T-helper 2 cell (primary cell): Measurements from ENCODE around the gene PLAGL2.
A peak's percentile ranks its signal among the peaks of the same experiment; 100 is the strongest.
"Not testable (repeated sequence)": the region's sequence is repeated elsewhere in the genome, so short reads cannot be mapped to it uniquely, and the experiment has no call there.

Experiments
- DNase-seq, 5 experiments: peaks; one replicate each; pipeline versions ENCODE4 v3.0.0 to v3.0.0-alpha.2; 2012 to 2022
- total RNA-seq, 2 donors: gene quantifications; one replicate each; lab custom pipeline; 2026; lab: John Stamatoyannopoulos, UW

The PLAGL2 gene, protein sequence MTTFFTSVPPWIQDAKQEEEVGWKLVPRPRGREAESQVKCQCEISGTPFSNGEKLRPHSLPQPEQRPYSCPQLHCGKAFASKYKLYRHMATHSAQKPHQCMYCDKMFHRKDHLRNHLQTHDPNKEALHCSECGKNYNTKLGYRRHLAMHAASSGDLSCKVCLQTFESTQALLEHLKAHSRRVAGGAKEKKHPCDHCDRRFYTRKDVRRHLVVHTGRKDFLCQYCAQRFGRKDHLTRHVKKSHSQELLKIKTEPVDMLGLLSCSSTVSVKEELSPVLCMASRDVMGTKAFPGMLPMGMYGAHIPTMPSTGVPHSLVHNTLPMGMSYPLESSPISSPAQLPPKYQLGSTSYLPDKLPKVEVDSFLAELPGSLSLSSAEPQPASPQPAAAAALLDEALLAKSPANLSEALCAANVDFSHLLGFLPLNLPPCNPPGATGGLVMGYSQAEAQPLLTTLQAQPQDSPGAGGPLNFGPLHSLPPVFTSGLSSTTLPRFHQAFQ
- total RNA-seq = 11.9 to 27.1 reads per million in 2 donors

GRCh38 chr20:32207626-32208498 lies at the start of gene PLAGL2, which contains the start of gene POFUT1:
PLAGL2 (minus strand) TSS chr20:32207743; CDS start chr20:32202178, 5,565 bp downstream.
POFUT1 (plus strand) TSS chr20:32207880; CDS start chr20:32207942, 62 bp downstream.
- DNase-seq = peak; percentile 78 to 94 (median 83)

GRCh38 chr20:32252189-32252588 lies 44.6 kb upstream of the PLAGL2 start:
- DNase-seq = peak in 4 of 5 experiments; percentile 6 to 81 (median 50)

GRCh38 chr20:32251470-32251869 lies 43.9 kb upstream of the PLAGL2 start:
- DNase-seq = no peak

DNA sequence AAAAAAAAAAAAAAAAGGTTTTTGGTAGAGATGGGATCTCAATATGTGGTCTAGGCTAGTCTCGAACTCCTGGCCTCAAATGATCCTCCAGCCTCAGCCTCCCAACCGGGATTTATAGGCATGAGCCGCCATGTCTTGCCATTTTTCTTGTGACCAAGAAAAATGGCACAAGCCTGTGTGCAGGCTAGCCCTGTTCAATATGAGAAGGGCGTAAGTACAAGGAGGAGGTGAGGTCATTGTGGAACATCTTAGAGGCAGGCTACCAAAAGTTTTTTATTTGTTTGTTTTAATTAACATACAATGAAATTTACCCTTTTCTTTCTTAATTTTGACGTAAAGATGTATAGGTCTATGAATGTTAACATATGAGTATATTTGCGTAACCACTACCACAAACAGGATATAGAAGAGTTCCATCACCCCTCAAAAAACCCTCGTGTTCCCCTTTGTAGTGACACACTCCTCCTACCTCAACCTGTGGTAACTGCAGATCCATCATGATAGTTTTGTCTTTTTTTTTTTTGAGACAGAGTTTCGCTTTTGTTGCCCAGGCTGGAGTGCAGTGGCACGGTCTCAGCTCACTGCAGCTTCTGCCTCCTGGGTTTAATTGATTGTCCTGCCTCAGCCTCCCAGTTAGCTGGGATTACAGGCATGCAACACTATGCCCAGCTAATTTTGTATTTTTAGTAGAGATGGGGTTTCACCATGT lies 41.6 kb upstream of the PLAGL2 start:
- DNase-seq = peak in 3 of 5 experiments; percentile 9 to 95 (median 78)

DNA sequence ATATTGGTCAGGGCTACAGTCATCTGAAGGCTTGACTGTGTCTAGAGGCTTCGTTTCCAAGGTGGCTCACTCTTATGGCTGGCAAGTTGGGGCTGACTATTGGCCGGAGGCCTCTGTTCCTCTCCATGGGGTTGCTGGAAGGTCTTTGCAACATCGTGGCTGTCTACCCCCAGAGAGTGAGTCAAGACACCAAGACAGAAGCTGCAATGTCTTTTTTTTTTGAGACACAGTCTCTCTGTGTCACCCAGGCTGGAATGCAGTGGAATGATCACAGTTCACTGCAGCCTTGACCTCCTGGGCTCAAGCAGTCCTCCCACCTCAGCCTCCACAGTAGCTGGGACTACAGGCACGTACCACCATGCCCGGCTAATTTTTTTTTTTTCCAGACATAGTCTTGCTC lies 40.5 kb upstream of the PLAGL2 start:
- no peak for DNase-seq

- not testable (repeated sequence) for DNase-seq
These were observed 38.7 kb upstream of the PLAGL2 start for GRCh38 chr20:32246208-32246607.

DNA sequence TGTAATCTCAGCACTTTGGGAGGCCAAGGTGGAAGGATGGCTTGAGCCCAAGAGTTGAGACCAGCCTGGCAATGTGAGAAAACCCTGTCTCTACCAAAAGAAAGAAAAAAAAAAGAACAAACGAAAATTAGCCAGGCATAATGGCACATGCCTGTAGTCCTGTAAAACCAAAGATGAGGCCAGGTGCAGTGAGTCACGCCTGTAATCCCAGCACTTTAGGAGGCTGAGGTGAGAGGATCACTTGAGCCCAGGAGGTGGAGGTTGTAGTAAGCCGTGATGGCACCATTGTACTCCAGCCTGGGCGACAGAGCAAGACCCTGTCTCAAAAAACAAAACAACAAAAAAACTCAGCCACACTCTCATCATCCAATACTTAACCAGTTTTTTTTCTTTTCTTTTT lies 37.4 kb upstream of the PLAGL2 start:
- DNase-seq = no peak

- DNase-seq = no peak
These were observed 36.7 kb upstream of the PLAGL2 start for GRCh38 chr20:32244150-32244823.

DNA sequence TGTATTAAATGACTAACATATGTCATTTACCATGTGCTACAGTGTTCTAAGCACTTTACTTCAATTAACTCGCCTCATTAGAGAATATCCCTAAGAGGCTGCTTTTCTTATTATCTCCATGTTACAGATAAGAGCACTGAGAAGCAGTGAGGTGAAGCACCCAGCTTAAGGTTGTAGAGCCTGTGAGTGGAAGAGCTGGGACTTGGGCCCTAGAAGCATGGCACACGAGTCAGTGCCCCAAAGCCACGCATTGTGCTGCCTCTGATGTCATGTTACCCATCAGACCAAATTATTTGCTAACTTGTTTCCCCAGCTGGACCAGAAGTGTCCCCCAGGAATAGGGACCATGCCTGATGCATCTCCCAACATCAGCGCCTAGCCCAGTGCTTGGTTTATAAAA lies 34.3 kb upstream of the PLAGL2 start:
- no peak for DNase-seq

- no peak for DNase-seq
These were observed 32.7 kb upstream of the PLAGL2 start for GRCh38 chr20:32240205-32240604.

- DNase-seq = no peak
These were observed 31.2 kb upstream of the PLAGL2 start for GRCh38 chr20:32238483-32239425.

GRCh38 chr20:32237419-32237818 lies 29.9 kb upstream of the PLAGL2 start:
- DNase-seq = no peak

DNA sequence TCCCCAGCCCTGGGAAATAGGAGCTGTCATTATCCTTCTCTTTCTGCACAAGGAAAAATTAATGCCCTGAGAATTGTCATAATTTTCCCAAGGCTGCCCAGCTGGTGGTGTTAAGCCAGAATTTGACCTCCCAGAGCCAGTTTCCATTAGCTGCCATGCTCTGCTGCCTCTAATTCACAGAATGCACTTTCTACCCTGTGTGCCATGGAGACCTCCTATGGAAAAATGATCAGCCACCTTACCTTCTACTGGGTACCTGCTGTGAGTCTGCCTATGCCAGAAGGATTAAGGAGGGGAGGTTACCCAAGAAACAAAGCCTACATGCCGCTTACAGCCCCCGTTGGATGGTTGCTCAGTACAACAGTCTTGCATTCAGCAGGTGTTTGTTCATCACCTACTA lies 29.3 kb upstream of the PLAGL2 start:
- no peak for DNase-seq

DNA sequence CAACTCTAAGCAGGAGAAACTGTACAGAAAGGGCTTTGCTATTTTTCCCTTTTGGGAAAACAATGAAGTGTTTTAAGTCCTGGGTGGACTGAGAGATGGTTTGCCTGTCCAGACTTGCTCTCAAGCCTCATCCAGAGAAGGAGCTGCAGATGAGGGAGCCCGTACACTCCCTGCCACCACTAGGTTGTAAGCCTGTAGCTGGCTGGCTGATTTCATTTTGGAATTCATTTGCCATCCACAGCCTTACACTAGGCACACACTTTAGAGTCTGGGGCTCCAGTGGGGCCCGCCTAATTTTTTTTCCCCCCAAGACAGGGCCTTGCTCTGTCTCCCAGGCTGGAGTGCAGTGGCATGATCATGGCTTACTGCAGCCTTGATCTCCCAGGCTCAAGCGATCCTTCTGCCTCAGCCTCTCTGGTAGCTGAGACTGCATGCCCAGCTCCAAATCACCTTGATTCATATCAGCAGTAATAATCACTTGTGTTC lies 28.5 kb upstream of the PLAGL2 start:
- DNase-seq = no peak

DNA sequence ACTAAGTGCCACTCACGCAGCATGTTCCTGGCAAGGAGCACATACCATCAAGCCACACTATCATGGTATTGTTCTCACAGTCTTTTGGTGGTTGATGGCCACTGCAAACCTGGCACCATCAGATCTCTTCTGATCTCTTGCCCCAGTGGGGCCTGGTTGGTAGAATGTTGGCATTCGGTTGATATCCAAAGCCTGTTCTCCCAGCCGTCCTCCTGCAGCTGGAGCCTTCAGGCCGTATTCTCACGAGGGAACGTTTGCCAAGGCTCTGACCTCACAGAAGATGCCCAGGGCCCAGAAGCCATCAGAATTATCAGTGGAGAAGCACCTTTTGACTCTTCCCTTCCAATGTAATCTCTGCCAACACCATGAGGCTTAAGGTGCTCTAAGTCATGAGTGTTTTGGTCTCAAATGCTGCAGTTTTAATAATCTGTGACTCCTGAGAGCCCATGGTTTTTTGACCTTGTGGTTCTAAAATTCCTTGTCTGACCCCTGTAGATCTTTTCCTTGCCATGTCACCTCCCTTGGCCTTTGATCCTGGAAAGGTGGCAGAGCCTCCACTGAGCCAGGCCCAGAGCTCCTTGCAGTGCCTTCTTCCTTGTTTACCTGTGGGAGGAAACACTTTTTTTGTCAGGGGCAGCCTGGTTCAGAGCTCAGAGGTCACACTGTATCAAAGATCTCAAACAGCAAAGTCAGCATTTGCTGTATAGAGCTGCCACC lies 27.9 kb upstream of the PLAGL2 start:
- no peak for DNase-seq

- no peak for DNase-seq
These were observed 26.7 kb upstream of the PLAGL2 start for GRCh38 chr20:32234135-32234808.

GRCh38 chr20:32233286-32233685 lies 25.7 kb upstream of the PLAGL2 start:
- DNase-seq = no peak

GRCh38 chr20:32232326-32232886 lies 24.9 kb upstream of the PLAGL2 start:
- no peak for DNase-seq

DNA sequence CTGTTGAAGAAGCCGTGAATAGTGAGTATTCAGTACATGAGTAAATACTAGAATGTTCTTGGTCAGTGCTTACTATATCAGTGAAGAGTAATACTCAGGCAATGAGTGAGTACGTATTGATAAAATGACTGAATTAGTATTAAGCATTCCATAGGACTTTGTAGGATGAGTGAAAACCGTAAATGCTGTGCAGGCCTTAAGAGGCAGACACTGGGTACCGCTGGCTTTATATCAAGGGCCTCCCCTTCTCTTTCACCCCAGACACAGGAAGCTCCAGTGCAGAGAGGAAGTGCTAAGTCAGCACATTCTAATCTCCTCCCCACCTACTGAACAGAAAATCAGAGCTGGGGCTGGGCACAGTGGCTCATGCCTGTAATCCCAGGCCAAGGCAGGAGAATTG lies 24.3 kb upstream of the PLAGL2 start:
- DNase-seq = peak in 4 of 5 experiments; percentile 7 to 92 (median 34)
